T47D (cell line): ENCODE measurements around the gene LRRC25.
"Not testable (repeated sequence)": the region's sequence is repeated elsewhere in the genome, so short reads cannot be mapped to it uniquely, and the experiment has no call there.

ENCODE experiments used
- DNase-seq, 2 experiments: peaks; one replicate each; pipeline versions ENCODE4 v3.0.0 to v3.0.0-alpha.2; 2011 to 2012; ENCODE audit warnings: low read depth in 1 of 2, low spot score in 1 of 2
- JUND ChIP-seq: IDR thresholded peaks from 2 replicates; pipeline ENCODE4 v1.6.1; 2012; ENCODE audit warnings: low read depth
- in situ Hi-C: cut with HindIII; loops from 2 replicates; pipeline ENCODE4 v1.10.0; 2016; ENCODE audit warnings: low sequenced_read_pairs, low pct_unique_long_range_greater_than_20kb

Gene LRRC25

GRCh38 chr19:18418029-18418482 is 20.6 kb upstream of the LRRC25 start:
- DNase-seq = no peak
- in situ Hi-C loops = no loop called here
- TF ChIP-seq JUND = no peak

- DNase-seq = peak; percentile 48 to 75
- in situ Hi-C loops = no loop called here
- TF ChIP-seq JUND = no peak
These were observed 20.0 kb upstream of the LRRC25 start for GRCh38 chr19:18417250-18418028.

- in situ Hi-C loops = no loop called here
- TF ChIP-seq JUND = no peak
- peak; percentile 65 to 86 for DNase-seq
These were observed 19.4 kb upstream of the LRRC25 start for GRCh38 chr19:18416778-18417249.

- DNase-seq = peak in 1 of 2 experiments; percentile 71
- TF ChIP-seq JUND = no peak
- in situ Hi-C loops = no loop called here
These were observed 17.9 kb upstream of the LRRC25 start for GRCh38 chr19:18415178-18415867.

- no peak for TF ChIP-seq JUND
- peak in 1 of 2 experiments; percentile 52 for DNase-seq
- in situ Hi-C loops = no loop called here
These were observed 17.2 kb upstream of the LRRC25 start for GRCh38 chr19:18414504-18415177.

GRCh38 chr19:18412610-18413239 is 15.3 kb upstream of the LRRC25 start:
- no peak for DNase-seq
- in situ Hi-C loops = no loop called here
- no peak for TF ChIP-seq JUND

- no peak for TF ChIP-seq JUND
- in situ Hi-C loops = no loop called here
- peak in 1 of 2 experiments; percentile 37 for DNase-seq
These were observed 10.6 kb upstream of the LRRC25 start for GRCh38 chr19:18408053-18408476.

GRCh38 chr19:18406749-18407148 is 9.3 kb upstream of the LRRC25 start:
- TF ChIP-seq JUND = no peak
- in situ Hi-C loops = no loop called here
- no peak for DNase-seq

- DNase-seq, in situ Hi-C loops: not testable (repeated sequence)
These were observed 8.3 kb upstream of the LRRC25 start for GRCh38 chr19:18405754-18406153.

GRCh38 chr19:18402455-18403248 is 5.2 kb upstream of the LRRC25 start:
- DNase-seq, in situ Hi-C loops: not testable (repeated sequence)

GRCh38 chr19:18401580-18402112 is 4.2 kb upstream of the LRRC25 start:
- no peak for TF ChIP-seq JUND
- in situ Hi-C loops = no loop called here
- DNase-seq = peak in 1 of 2 experiments; percentile 78
